Mammary epithelial cell (primary cell): ENCODE data around the gene ORC6.

Experiments
- CTCF ChIP-seq, 2 donors: IDR thresholded peaks in 1 of 2; conservative IDR thresholded peaks in 1 of 2; 2 replicates each; pipeline ENCODE4 v1.5.1; 2011 to 2012; ENCODE audit warnings: inconsistent platforms in 2 of 2, low read length in 2 of 2, mild to moderate bottlenecking in 2 of 2, control low read depth in 1 of 2, low read depth in 1 of 2; ENCODE audit not compliant: insufficient read depth in 1 of 2; ENCODE audit errors: extremely low read depth in 1 of 2
- EZH2 ChIP-seq: IDR thresholded peaks from 2 replicates; pipeline ENCODE4 v1.6.1; 2012; ENCODE audit warnings: low read length, inconsistent platforms, borderline replicate concordance

GRCh38 chr16:46730126-46730525 lies 40.7 kb downstream of the ORC6 start:
- TF ChIP-seq CTCF (conservative IDR thresholded peaks at IDR 0.05 in 1 of 2, IDR thresholded peaks at IDR 0.05 in 1 of 2; ENCODE audit: extremely low read depth in 1 of 2, insufficient read depth in 1 of 2, low read depth in 1 of 2, low read length in 2 of 2) (no peak), EZH2 (no peak)
